OCI-LY1 (cell line): ENCODE data around the gene APOLD1.

Source experiments
- EZH2 ChIP-seq: fragments of 200-600 bp; sonication (generic), shearing (Covaris generic); IDR thresholded peaks from 2 replicates; pipeline ENCODE4 v1.8.0; 2017; ENCODE audit warnings: borderline replicate concordance, mixed run types, mild to moderate bottlenecking, antibody characterized with exemption, low read length, moderate library complexity, mixed read lengths
- TF ChIP-seq, protein P1 (sequence below): fragments of 200-600 bp; sonication (generic), shearing (Covaris generic); IDR thresholded peaks from 2 replicates; pipeline ENCODE4 v1.5.1; 2017; ENCODE audit warnings: mild to moderate bottlenecking, antibody characterized with exemption, low read length, moderate library complexity, mixed read lengths

DNA sequence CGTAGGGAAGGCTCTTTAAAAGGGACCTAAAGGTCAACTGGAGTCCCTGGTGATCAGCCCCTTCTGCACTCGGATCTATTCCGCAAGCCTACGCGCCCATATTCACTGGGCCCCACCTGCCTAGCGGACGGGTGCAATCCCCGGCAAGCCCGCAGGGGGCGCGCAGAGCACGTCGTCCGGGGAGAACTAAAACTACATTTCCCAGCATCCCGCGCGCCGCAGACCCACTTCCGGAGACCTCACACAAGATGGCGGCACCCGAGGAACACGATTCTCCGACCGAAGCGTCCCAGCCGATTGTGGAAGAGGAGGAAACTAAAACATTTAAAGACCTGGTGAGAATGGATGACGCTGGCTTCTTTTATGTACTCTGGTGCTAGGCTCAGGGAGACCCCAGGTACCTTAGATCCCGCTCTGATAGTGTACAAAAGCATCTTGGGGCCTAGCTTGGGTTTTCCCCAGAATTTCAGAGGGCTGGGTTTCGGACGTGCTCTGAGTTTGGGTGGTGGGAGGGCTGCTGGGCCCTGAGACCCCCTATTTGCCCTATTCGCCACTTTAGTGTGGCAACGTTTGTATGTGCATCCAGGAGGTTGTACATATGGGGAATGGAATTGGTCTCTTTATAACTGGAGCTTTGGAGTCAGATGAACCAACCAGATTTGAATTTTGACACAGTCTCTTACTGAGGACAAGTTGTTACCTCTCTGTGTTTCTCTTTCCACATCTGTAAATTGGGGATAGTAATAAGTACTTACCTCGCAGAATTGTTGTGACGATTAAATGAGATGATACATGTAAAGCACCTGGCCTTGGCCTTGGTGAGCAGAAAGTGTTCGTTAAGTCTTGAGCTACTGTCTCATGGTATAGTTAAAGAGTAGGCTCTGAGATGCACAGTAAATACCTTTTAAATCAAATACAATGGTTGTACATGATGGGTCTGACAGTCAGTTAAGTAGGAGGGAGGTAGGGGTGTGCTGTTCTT is 28.0 kb downstream of the APOLD1 start, which contains the start of gene DDX47:
- TF ChIP-seq EZH2: no peak
- TF ChIP-seq, protein P1, sequence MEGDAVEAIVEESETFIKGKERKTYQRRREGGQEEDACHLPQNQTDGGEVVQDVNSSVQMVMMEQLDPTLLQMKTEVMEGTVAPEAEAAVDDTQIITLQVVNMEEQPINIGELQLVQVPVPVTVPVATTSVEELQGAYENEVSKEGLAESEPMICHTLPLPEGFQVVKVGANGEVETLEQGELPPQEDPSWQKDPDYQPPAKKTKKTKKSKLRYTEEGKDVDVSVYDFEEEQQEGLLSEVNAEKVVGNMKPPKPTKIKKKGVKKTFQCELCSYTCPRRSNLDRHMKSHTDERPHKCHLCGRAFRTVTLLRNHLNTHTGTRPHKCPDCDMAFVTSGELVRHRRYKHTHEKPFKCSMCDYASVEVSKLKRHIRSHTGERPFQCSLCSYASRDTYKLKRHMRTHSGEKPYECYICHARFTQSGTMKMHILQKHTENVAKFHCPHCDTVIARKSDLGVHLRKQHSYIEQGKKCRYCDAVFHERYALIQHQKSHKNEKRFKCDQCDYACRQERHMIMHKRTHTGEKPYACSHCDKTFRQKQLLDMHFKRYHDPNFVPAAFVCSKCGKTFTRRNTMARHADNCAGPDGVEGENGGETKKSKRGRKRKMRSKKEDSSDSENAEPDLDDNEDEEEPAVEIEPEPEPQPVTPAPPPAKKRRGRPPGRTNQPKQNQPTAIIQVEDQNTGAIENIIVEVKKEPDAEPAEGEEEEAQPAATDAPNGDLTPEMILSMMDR: peak; percentile 84
